HG02642 (cell line): ENCODE data around the gene ALK.

Experiments
- ATAC-seq: cut with Tn5 transposase; IDR thresholded peaks from one replicate; pipeline ENCODE4 v1.9.1; 2021; ENCODE audit warnings: mild to moderate bottlenecking; ENCODE audit not compliant: unreplicated experiment, poor library complexity

Gene ALK

DNA sequence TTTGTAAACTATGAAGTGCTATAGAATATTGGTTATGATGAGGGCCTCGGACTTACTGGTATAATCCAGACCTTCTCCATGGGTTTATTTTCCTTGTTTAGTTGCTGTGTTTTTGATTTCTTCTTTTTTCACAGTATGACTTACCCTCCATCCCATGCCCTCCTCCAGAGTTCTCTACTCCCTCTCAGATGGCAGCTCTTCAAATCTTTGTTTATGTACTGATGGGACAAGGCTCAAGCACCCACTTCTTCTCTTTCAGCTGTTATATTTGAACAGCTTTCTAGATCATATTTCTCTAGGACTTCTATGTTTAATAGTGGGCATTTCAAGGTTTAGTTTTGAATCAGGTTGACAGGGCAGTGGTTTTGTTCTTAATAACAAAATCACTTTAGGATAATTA, 762.3 kb downstream of the ALK start:
- no peak for ATAC-seq

DNA sequence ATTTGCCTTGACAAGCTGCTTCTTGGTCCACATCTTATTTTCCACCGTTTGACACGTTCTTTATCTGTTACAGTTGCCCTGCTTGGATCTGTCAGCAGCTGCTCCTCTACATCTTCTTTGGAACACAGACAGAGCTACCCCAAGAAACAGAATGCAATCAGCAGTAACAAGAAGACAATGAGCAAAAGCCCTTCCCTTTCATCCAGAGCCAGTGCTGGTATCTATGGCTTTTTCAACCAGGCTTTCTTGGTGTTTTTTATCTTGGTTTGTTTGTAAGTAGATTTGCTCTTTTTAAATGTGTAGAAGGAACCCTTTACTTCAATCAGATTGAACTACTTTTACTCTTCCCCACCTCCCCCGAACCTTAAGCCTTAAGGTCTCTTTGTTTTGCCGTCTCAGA, 764.3 kb downstream of the ALK start:
- no peak for ATAC-seq

DNA sequence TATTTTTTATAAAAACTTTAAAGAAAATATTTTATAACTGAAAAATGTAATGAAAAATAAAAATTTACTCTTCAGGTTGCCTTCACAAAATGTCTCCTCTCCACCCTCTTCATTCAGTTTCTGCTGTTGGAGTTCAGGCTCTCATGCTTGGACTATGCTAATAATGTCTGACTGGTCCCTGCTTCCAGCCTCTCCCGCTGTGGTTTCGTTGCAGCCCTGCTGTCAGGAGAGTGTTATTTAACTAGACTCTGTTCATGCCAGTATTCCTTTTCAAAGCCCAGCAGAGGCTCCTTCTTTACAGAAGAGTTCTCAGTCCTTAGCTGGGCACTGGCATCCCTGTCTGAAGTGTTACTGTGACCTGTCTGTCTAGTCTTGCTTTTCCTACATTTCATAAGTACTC, 765.8 kb downstream of the ALK start:
- no peak for ATAC-seq

DNA sequence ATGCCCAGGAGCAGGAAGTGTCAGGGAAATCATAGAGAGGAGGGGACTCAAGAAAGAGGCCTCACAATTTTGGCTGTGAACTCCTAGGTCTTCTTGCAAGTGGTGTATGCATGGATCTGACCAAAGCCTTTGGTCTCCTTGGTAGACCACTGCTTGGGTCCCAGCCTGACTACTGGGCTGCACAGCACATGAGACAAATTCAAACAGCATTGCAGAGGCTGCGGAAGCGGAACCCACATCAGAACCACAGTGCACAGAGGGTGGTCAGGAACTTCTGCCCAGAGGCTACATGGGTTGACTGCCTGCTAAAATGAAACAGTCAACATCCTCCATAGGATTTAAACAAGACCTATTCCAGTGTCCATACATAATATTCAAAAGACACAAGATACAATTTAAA, 766.8 kb downstream of the ALK start:
- ATAC-seq: no peak

DNA sequence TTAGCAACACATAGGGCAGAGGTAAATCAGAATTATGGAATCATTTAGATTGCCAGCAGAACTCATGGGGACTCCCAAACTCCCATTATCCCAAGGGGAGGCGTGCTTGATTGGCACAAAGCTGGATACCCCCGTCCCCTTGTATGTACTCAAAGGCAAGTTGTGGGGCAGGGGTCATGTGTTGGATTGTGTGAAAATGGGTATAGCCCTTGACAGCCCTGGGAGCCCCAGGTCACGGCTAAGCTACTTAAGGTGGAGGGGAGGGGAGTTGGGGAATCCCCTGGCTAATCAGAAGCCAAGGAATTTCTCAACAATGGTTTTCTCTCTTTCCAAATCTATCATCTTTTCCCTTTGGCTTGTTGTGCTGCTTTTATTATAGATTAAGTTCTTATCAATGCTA, 773.4 kb downstream of the ALK start:
- no peak for ATAC-seq

DNA sequence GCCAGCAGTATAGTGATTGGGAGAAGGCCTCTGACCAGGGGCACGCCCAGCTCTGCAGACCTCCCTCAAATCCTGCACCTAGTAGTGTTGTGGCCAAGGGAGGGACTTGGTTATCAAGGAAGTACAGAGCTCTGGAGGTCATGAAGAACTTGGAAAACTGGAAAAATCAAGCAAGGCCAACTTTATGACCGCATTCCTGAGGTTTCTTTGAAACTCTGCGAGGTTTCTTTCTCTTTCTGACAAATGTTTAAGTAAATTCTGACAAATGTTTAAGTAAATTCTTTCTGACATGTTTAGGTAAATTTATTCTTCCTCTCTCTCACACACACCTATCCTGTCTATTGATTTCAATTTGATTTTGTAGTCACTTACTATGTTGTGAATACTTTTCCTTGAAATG, 775.2 kb downstream of the ALK start:
- no peak for ATAC-seq

DNA sequence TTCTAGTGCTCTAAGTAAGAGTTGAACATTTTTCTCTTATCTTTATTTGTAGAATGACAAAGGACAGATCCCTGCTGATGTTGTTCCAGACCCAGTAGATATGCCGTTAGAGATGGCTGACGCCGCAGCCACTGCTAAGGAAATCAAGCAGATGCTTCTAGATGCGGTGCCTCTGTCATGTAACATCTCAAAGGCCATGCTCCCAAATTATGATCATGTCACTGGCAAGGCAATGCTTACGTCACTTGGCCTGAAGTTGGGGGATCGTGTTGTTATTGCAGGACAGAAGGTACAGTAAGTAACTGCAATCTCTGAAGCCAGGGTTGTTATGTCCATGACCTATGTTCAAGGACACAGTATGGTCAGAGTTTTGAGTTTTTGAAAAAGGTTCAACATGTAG, 777.7 kb downstream of the ALK start:
- no peak for ATAC-seq
